ENCODE measurements around the gene GRIN2A.
"Not testable (repeated sequence)": the region's sequence is repeated elsewhere in the genome, so short reads cannot be mapped to it uniquely, and the experiment has no call there.

GRIN2A gene

DNA sequence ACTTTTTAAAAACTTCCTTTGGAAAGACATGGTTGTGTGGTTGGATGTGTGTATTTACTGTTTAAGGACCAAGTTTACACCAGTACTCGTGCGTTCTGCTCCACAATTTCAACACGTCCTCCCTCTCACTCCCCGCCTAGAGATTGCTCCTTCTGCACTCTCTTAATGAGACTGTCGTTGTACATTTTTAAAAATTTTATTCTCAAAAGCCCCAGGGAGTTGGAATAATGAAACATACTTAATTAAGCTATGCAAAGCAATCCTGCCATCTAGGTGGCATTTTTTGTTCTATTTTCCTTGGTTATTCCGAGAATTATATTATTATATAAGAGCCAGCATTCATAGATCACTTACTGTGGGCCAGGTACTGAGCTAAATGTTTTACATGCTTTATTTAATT is 264.5 kb downstream of the GRIN2A start:
- no peak for DNase-seq (ENCODE audit: low read depth in 2 of 2)

DNA sequence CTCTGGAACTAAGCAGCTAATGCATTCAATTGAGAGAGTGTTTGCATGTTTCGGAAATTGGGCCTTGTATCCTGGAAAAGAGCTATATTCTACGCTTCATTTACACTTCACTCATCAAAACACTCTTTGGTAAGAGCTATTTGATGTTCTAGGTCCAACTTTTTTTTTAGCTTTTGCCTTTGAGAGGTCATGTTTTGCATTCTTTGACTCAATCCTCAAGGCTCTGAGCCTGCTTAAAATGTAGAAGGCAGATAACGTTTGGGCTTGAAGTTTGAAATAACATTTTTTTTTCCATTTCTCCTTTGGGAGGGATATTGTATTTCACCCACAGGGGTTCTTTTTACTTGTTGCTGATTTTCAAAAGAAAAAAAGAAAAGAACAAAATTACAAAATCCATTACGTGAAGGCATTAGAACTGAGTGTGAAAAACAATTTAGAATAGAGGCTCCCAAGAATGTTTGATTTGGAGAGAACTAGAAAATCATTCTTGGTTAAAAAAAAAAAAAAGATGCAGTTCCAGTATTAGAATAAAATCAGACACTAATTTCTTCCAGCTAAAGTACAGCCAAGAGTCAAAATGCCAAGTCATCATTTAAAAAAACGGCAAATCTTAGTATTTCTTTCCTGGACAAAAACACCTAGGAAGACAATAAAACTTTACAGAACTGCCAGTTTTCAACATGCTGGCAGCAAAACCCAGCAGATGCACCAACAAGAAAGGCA is 268.5 kb downstream of the GRIN2A start:
- DNase-seq (ENCODE audit: low read depth in 2 of 2) = no peak

DNA sequence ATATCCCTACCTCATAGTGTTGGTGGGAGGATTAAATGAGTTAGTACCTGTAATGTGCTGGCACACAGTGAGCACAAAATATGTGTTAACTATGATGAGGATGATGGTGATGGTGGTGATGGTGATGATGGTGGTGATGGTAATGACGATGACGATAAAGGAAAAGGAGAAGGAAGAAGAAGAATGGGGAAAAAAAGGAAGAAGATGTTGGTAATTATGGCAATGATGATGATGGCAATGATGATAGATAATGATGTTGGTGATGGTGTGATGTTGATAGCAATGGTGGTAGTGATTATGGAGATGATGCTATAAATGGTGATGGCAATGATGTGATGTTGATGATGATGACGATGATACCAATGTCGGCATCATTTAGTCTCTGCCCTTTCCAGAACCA is 270.2 kb downstream of the GRIN2A start:
- no peak for DNase-seq (ENCODE audit: low read depth in 2 of 2)

DNA sequence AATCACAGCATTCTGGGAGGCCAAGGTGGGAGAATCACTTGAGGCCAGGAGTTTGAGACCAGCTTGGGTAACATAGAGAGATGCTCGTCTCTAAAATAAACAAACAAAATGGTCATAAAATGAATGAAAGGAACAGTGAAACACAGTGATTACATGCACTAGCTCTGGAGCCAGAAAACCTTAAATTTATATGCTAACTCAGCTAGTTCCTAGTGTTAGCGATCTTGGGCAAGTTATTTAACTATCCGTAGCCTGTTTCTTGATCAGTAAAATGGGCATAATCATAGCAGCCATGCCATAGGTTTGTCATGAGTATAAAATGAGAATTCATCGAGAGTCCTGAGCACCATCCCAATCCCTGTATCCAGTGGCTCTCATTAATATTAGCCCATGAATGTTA is 271.0 kb downstream of the GRIN2A start:
- DNase-seq (ENCODE audit: low read depth in 2 of 2) = no peak

DNA sequence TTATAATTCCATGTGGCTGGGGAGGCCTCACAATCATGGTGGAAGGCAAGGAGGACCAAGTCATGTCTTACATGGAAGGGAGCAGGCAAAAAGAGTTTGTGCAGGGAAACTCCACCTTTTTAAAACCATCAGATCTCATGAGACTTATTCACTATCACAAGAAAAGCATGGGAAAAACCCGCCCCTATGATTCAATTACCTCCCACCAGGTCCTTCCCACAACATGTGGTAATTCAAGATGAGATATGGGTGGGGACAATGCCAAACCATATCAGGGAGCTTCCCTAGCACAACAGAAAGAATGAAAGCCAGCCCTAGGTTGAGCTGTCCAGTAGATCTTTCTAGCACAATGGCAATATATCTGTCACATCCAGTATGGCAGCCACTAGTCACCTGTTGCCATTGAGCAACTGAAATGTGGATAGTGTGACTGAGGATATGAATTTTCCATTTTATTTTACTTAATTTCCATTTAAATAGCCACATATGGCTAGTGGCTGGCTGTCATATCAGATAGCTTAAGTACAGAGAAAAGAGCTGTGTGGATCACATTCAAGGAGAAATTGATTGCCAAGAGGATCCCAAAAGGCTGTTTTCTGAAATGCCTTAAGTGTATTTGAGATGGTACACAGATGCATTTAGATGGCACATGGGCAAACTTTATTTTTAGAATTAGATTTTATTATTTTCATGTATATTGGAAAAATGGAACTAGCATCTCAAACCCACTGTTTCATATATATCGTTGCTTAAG is 273.0 kb downstream of the GRIN2A start:
- no peak for DNase-seq (ENCODE audit: low read depth in 2 of 2)

DNA sequence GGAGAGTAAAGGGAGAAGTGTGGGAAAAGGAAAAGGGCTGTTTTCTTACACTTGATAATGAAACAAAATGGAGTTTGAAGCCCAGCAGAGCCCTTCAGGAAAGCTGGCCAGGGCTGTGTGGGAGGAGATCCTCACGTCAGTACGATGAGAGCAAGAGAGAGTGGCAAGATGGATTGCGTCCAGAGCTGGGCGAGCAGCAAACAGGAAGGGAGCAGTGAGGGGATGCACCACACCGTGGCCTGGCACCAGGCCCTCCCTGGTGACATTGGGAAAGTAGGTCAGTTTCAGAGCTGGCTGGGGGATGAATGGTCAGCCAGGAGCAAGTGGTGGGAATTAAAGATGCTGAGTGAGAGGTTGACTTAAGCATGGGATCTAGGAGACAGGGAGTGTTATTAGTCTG is 273.6 kb downstream of the GRIN2A start:
- DNase-seq (ENCODE audit: low read depth in 2 of 2) = no peak

DNA sequence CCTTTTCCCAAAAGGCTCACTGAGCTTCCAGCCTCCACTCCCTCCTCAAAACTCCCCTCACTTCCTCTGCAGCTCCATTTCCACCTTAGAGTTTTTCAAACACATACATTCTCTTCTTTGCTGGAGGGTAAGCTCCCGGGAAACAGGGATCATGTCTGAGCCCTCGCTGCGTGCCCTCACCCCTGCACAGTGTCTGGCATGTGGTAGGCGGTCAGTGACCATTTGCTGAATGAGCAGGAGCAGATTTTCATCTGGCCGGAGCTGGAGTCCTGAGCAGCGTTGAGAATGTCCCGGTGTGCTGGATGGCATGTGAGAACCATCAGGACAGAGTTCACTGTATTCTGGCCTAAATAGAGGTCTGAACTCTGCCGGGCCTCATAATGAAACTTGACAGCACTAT is 274.5 kb downstream of the GRIN2A start:
- no peak for DNase-seq (ENCODE audit: low read depth in 2 of 2)

DNA sequence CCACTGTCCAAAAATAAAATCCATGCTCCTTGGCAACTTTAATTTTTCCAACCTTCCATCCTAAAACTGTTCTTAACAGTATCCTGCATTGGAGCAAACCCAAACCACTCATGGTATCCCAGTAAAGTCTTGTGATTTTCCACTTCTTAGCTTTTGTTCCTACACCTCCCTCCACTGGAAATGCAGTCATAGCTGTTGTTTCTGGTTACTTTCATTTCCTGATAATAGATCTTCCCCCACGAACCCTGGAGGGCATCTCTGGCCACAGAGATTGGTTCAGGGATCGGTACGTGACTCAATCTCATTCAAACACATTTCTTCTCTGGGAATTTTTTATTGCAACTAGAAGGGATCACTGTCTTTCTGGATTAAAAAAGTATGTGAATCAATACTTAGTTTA is 276.0 kb downstream of the GRIN2A start:
- DNase-seq (ENCODE audit: low read depth in 2 of 2) = no peak

DNA sequence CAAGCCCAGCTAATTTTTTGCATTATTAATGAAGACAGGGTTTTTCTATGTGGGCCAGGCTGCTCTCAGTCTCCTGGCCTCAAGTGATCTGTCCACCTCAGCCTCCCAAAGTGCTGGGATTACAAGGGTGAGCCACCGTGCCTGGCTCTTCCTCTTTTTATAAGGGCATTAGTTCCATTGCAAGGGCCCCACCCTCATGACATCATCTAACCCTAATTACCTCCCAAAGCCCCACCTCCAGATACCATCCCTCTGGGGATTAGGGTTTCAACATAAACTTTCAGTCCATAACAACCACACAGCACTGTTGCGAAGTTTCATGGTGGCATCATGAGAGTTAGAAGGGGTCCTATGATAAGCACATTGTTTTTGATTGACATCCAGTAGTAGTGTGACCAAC is 277.7 kb downstream of the GRIN2A start:
- no peak for DNase-seq (ENCODE audit: low read depth in 2 of 2)

DNA sequence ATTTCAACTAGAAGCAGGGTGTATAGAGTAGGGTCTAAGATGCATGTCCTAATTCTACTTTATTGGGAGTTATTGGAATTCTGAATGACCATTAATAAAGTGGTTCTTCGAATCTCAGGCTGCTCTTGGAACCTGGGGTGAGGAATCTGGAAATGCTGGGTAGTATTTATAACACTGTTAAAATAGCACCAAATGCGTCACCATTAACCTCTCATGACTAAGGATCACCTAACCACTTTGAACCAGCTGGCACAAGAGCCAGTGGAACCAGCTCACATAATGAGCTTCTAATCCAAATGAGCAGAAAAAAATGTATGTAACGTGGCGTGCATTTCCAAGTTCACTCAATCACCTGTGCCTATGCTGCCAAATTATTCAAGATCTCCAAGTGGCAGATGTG is 281.7 kb downstream of the GRIN2A start:
- no peak for DNase-seq (ENCODE audit: low read depth in 2 of 2)

DNA sequence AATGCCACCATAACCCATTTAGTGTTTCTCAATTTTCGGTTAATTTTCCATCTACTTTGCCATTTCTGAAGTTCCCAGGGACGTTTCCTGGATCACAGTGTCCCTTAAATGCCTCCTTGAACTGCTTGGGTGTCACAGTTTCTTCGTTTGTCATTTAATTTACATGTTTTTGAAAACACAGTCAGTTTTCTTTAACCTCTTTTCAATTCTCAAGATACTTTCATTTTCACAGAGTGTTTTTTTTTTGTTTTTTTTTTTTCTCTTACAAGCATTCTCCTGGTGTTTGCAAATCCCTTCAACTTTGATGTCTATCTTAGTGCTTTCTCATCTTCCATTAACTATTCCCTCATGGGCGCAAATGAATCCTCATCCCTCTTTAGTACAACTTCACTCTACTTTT is 283.7 kb downstream of the GRIN2A start:
- no peak for DNase-seq (ENCODE audit: low read depth in 2 of 2)

DNA sequence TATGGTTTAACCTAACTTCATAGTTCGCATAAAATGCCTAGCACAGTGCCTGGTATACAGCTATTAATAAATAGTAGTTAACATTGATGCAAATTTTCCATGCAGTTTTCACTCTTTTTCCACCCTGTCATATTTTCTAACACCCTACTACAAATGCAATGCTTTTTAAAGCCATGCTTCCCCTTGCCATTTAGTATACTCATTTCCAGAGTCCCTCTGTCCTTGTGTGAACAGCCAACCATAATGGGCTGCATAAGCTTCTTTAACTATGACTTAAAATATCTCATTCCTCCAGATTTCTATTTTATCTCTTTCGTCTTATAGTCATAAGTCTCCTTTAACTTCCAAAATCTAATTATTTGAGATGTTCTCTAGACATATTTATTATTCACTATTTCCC is 284.1 kb downstream of the GRIN2A start:
- DNase-seq (ENCODE audit: low read depth in 2 of 2) = no peak

DNA sequence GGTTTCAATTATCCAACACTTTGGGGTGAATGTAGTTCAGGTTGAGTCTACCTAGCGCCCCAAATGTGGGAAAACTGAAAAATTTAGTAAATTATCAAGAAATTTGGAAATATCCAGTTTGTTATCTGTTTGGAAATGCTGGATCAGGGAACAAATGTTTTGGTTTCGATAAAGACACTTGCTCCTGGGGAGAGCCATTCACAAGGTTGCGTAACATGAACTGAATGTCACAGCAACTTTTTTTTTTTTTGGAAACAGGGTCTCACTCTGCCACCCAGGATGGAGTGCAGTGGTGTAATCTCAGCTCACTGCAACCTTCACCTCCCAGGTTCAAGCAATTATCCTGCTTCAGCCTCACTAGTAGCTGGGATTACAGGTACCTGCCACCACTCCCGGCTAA is 286.4 kb downstream of the GRIN2A start:
- DNase-seq (ENCODE audit: low read depth in 2 of 2) = no peak

DNA sequence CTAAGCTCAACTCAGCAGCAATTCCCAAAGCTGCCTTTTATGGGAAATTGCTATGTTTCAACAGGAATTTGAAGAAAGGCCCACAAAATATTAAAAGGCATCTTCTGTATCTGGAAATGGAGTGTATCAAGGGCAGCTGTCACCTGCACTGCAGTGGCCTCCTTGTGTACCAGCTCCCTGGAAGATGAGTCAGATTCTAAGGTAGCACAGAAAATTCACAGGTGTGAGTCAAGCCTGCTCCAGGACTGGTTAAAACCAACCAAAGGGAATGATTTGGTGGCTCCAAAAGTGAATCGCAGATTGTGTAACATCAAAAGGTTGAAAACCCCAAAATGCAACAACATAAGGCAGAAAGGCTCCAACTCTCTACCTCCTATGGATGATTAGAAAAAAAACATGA is 296.4 kb downstream of the GRIN2A start:
- DNase-seq (ENCODE audit: low read depth in 2 of 2) = no peak

DNA sequence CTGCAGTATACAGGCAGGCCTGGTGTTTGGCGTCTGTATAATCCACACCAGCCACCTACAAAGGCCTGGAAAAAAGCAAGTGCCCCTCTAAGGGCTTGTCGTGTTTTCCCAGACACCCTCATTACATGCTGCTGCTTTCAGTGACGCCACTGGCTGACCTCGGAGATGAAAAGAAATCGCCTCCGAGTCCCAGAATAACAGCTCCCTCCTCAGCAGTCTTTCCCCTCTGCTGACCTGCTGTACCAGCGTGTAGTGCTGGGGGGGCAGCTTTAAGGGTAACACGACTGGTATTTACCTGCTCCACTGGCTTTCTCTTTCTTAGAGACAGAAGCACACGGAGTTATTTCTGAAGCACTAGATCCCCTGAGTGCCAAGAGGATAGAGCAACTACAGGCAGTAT is 296.8 kb downstream of the GRIN2A start:
- no peak for DNase-seq (ENCODE audit: low read depth in 2 of 2)

DNA sequence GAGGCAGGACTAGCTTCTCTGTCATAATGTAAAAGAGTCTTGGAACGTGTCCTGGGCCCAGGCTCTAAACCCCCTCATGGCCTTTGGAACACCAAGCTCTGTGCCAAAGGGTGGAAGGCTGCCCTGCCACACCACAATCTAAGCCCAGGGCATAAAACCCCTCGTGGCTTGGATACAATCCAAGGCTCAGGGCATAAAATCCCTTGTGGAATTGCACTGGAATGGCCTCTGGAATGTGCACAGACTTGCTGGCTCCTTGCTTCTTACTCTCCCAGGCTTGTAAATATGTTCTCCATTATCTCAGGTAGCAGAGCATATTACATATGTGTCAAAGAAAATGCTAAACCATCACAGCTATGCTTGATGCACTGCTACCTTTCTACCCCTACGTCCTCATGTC is 306.2 kb downstream of the GRIN2A start:
- not testable (repeated sequence) for DNase-seq (ENCODE audit: low read depth in 2 of 2)

DNA sequence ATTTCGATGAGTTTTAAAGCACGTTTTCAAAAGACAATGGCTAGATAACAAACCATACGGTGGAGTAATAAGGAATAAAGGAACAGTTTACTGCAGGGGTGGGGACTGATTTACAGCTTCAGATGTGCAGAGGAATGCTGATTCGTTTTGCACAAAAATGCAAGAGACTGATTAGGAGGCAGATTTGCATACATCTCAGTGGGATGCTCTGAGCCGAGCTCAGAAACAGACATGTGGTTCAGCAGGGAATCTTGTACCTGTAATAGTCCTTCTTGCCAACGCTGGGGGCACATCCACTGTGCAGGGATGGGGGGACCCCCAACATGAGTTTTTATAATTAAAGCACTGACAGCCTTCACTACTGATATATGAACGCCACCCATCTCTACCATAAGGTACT is 308.0 kb downstream of the GRIN2A start:
- no peak for DNase-seq (ENCODE audit: low read depth in 2 of 2)

DNA sequence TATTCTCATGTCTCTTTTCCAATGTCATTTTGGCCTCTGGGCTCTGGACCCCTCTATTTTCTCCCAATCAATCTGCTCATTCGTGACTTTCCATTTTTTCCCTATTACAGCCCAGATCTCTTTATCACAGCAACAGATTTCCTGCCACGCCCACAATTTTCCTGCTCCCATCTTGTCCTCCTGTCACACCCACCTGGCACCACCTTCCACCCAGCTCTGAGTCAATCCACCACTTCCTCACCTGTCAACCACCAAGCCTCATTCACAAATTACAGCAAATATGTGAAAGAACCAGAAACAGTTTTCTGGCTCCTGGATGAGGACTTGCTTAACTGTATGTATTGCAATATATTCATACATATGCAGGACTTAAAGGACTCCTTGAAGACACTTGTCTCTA is 311.3 kb downstream of the GRIN2A start:
- DNase-seq (ENCODE audit: low read depth in 2 of 2) = no peak

DNA sequence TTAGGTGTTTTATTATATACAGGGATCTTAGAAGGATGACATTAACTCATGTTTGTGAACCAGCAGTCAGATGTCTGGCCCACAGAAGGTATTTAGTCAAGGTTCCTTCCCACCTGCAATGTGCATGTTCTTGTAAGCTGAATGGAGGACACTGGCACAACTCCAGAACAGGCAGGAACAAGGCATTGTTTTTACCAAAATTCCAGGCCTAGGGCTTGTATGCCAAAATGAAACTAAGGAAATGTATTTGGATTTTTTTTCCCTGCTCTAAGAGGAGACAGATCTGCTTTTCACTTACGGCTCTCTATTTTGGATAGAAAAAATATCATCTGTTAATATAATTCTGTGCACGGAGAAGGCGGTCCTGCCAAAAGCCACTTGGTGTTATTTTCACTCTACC is 312.5 kb downstream of the GRIN2A start:
- no peak for DNase-seq (ENCODE audit: low read depth in 2 of 2)

DNA sequence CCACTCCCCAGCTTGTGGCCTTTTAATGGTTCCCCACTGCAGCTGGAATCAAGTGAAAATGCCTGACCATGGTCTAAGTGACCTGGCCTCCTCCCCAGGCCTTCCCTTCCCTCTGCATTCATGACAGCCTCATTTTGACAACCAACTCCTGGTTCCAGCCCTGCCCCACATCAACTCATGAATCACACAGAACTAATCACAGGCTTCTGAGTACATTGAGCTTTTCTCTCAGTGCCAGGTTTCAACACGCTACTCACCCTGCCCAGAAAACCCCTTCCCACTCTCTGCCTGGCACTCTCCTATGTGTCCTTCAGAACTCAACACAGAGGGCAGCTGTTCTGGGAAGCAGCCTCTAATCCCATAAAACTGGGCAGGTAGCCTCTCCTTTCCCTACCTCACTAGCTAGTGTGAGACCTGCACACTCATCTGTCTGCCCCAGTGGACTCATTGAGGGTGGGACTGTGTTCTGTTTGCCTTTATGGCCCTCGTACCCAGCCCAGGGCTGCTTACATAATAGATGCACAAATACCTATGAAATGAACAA is 313.6 kb downstream of the GRIN2A start:
- DNase-seq (ENCODE audit: low read depth in 2 of 2) = no peak

DNA sequence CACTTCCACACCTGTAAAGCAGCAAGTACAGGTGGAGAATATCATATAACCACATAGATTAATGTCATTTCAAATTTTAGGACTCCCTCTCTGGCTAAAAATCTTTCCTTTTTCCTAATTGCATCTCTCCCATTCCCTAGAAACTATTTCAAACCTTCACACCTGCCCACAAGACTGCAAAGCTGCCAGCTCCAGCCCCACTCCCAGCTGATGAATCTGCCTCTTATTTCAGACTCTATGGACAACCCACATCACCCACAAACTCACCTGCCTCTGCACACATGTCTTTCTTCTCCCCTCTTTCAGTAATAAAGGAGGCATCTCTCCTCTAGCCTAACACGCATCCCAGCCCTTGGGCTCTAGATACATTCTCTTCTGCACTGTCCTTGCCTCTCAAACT is 315.1 kb downstream of the GRIN2A start:
- no peak for DNase-seq (ENCODE audit: low read depth in 2 of 2)

DNA sequence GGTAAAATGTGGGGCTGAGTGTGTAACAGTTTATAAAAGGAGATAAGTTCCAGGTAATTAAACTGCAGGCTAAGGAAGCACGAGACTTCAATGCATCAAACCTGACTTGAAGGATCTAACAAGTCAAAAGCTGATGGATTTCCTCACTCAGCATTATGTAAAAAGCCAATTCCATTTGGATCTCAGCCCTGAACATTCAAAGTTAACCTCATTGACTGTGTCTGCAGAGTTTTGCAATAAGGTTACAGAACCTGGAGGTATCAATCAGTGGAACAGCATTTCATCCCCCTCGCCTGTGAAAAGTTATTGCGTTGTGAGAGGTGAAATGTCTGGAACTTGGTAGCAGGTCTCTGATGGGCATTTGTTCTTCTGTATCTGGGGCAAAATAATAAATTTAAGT is 317.8 kb downstream of the GRIN2A start:
- no peak for DNase-seq (ENCODE audit: low read depth in 2 of 2)

DNA sequence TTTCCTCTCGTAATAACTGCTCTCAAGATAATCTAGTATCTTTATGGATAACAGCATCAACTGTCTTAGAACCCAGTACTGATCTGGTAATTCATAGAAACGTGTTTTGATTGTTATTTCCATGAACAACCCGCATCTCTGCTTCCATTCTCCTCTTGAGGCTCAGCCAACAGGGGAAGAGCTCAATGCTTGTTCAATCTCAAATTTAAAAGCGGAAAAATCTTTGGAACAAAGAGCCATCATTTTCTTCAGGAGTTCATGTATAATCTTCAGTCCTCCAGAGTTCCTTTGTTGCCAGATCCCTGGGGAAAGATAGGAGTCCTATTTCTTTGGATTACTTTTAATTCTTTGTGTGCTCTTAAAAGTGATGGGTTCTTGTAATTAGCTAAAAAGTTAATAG is 319.9 kb downstream of the GRIN2A start:
- no peak for DNase-seq (ENCODE audit: low read depth in 2 of 2)
